ENCODE results near the gene NTN5.

DNA sequence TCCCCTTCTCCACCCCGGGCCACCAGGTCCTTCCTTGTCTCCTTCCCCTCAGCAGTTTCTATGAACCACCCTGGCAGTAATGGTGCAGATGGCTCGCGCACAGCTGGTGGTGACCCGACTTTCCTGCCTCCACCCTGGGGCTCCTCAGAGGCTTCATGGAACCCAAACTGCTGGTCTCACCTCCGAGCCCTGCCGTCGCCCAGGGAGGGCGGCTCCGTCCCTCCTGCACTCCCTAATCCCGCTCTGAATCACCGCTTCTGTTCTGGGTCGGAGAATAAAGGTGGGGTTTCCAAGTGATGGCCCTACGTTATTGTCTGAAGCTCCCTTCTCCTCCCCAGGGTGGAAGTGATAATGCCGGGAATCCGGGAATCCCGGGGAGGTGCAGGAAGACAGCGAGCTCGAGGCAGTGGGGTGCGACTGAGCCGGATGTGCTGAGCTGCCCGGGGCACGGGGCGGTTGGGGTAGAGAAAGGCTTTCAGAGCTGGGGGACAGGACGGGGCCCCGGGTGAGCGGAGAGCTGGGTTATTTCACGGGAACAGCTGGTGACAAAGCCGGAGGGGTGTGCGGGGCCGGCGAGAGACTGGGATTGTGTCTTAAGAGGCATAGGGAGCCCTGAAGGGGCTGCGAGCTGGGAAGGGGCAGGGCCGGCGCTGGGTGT lies 23.7 kb upstream of the NTN5 start:
- TF ChIP-seq, protein P1, sequence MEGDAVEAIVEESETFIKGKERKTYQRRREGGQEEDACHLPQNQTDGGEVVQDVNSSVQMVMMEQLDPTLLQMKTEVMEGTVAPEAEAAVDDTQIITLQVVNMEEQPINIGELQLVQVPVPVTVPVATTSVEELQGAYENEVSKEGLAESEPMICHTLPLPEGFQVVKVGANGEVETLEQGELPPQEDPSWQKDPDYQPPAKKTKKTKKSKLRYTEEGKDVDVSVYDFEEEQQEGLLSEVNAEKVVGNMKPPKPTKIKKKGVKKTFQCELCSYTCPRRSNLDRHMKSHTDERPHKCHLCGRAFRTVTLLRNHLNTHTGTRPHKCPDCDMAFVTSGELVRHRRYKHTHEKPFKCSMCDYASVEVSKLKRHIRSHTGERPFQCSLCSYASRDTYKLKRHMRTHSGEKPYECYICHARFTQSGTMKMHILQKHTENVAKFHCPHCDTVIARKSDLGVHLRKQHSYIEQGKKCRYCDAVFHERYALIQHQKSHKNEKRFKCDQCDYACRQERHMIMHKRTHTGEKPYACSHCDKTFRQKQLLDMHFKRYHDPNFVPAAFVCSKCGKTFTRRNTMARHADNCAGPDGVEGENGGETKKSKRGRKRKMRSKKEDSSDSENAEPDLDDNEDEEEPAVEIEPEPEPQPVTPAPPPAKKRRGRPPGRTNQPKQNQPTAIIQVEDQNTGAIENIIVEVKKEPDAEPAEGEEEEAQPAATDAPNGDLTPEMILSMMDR (IDR thresholded peaks at IDR 0.05): no peak
- TF ChIP-seq POLR2A (IDR thresholded peaks at IDR 0.05): no peak
